HG02588 (cell line): ENCODE data around the gene RELB.
"Not testable (repeated sequence)": the region's sequence is repeated elsewhere in the genome, so short reads cannot be mapped to it uniquely, and the experiment has no call there.

Experiments used
- ATAC-seq: cut with Tn5 transposase; IDR thresholded peaks from one replicate; pipeline ENCODE4 v1.9.1; 2021; ENCODE audit warnings: mild to moderate bottlenecking, moderate library complexity; ENCODE audit not compliant: unreplicated experiment

Gene RELB

DNA sequence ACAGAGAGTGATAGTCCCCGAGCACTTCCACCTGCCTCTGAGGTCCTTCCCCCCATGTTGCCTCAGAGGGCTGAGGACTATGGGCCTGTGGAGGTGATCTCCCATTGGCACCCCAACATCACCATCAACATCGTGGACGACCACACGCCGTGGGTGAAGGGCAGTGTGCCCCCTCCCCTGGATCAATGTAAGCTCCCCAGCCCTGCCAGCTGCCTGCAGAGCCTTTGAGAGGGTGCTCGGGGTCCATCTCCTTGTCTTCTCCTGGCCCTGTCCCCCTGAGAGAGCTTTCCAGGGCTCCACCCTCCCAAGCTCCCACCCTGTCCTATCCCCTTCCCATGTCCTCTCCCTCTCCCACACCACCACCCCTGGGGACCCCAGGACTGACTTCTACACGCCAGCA is 14.9 kb upstream of the RELB start:
- no peak for ATAC-seq

DNA sequence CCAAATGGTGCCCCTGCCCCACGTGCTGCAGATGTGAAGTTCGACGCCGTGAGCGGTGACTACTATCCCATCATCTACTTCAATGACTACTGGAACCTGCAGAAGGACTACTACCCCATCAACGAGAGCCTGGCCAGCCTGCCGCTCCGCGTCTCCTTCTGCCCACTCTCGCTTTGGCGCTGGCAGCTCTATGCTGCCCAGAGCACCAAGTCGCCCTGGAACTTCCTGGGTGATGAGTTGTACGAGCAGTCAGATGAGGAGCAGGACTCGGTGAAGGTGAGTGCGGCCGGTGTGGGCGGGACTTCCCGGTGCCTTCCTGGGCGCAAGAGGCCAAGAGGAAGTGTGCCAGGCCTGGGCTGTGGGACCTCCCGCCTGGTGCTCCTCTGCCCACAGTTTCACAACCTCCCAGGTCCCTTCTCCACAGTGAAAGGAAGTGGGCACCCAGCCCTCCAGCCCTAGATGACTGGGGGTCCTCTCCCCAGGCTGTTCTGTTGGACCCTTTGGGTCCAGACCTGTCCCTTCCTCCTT is 14.1 kb upstream of the RELB start:
- no peak for ATAC-seq

DNA sequence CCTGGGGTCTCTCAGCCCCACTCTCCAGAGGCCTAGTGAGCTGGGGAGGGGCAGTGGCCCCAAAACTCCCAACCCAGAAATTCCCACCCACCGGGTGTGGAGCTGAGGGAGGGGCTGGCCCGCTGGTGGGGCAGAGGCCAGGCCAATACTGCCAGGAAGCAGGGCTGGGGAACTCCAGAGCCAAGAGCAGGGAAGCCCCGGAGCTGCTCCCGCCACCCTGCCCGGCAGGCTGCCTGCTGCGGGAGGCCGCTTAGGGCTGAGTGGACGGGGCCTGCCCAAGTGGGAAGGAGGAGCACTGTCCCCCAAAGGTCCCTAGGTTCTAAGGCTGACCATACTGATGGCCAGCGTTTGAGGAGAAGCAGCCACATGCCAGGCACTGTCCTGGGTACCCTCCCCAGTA is 13.0 kb upstream of the RELB start:
- no peak for ATAC-seq

DNA sequence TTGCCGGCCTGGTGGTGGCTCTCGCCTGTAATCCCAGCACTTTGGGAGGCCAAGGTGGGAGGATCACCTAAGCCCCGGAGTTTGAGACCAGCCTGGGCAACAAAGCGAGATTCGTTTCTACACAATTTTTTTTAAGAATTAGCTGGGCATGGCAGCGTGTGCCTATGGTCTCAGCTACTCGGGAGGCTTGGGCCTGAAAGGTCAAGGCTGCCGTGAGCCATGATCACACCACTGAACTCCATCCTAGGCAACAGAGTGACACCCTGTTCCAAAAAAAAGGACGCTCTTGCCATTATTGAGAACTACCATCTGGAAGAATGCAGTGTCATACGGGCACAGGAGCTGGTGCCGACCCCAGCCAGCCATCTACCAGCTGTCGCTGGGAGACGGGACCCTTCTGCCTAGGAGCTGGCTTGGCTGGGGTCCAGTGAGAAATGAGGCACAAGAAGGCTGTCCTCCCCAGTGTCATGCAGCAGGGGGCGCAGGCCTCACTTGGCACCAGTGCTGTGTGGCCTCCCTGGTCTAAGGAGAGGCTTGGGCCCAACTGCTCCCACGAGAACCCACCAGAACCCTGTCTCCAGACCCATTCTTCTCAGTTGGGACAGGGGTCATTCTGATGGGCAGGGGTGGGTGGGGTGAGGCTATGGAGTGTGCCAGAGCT is 12.2 kb upstream of the RELB start:
- ATAC-seq = no peak

DNA sequence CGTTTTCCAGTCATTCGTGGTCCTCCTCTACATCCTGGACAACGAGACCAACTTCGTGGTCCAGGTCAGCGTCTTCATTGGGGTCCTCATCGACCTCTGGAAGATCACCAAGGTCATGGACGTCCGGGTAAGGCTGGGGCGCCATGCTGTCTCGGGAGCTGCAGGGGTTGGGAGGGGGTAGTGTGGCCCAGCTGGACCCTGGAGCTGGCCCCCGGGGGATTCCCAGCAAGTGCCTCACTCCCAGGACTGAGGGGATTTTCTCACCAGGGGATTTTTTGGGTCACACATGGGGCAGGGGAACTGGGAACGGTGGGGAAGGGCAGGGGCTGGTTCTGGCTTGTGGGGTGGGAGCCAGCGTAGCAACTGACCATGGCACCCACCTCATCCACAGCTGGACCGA is 10.8 kb upstream of the RELB start:
- no peak for ATAC-seq

DNA sequence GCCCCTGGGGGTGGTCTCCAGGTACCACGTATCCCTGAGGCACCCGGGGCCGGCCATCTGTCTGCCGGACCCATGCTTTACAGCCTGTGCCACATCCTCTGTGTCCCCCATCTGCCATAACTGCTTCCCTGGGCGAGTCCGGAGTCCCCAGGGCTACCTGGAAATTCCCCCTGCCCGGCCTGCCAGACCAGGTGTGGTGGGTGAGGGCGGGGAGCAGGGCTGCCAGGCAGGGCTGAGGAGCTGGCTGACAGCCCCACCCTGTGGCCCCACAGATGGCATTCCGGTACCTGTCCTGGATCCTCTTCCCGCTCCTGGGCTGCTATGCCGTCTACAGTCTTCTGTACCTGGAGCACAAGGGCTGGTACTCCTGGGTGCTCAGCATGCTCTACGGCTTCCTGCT is 10.3 kb upstream of the RELB start:
- no peak for ATAC-seq

DNA sequence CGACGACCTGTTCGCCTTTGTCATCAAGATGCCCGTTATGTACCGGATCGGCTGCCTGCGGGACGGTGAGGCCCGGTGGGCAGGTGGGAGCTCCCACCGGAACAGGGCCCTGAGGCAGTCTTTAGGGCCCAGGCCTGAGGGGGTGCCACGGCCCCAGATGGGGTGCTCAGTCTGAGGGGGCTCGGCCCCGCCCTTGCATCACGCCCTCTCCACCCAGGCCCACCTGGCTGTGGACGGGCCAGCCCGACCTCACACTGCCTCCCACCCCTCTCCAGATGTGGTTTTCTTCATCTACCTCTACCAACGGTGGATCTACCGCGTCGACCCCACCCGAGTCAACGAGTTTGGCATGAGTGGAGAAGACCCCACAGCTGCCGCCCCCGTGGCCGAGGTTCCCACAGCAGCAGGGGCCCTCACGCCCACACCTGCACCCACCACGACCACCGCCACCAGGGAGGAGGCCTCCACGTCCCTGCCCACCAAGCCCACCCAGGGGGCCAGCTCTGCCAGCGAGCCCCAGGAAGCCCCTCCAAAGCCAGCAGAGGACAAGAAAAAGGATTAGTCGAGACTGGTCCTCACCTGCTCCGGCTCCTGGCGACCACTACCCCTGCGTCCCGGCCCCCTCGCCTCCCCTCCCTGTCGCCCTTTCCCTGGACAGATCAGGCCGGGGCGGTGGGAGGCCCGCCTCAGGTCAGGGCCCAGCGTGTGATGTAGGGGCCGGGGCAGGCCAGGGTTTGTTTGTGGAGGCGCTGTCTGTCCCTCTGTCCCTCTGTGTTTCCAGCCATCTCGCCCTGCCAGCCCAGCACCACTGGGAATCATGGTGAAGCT is 8.7 kb upstream of the RELB start:
- ATAC-seq = no peak

DNA sequence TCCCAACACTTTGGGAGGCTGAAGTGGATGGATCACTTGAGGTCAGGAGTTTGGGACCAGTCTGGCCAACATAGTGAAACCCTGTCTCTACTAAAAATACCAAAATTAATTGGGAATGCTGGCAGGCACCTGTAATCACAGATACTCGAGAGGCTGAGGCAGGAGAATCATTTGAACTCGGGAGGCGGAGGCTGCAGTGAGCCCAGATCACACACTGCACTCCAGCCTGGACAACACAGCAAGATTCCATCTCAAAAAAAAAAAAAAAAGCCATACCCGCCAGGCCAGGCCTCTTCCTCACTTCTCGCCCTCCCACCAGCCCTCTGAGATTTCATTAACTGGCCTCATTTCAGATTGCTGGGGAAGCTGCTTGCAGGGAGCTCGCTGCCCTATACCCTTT is 7.7 kb upstream of the RELB start:
- no peak for ATAC-seq

DNA sequence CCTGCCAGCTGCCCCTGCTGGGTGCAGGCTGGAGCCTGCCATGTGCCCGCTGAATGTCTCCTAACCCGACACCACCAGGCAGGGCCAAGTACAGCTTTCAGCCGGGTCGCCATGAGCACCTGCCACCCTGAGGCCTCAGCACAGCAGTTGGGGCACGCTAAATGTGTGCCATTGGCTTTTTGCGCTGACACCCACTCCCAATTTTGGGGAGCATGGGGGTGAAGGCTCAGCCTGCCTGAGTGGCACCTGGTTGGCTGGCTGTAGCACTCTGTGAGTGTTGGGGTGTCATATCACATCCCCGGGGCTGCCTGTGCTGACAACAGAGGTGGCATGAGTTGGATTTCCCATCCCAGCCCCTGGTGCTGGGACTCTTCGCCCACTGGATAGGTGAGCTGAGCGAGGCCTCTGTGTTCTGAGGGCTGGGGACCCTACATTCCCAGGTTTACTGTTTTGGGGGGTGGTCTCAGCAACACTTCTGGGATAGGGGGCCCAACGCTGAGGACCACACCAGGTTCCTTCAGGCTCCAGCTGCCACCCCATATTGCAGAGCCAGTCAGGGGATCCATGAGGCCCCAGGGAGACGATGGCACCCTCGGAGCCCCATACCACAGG is 7.2 kb upstream of the RELB start:
- no peak for ATAC-seq

DNA sequence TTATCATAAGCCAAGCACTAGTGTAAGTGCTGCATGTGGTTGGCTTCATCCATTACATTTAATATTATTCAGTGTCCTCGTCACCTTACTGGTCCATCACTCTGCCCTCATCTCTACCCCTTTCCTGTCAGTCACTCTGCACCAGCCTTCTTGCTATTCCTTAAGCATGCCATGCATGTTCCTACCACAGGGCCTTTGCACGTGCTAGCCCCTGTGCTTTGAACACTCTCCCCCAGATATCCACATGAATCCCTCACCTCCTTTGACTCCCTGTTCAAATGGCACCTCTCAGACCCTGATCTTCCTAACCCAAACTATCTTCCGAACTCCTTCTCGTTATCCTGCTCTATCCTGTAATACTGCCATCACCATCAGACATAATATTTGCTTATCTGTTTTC is 3.2 kb upstream of the RELB start:
- no peak for ATAC-seq

DNA sequence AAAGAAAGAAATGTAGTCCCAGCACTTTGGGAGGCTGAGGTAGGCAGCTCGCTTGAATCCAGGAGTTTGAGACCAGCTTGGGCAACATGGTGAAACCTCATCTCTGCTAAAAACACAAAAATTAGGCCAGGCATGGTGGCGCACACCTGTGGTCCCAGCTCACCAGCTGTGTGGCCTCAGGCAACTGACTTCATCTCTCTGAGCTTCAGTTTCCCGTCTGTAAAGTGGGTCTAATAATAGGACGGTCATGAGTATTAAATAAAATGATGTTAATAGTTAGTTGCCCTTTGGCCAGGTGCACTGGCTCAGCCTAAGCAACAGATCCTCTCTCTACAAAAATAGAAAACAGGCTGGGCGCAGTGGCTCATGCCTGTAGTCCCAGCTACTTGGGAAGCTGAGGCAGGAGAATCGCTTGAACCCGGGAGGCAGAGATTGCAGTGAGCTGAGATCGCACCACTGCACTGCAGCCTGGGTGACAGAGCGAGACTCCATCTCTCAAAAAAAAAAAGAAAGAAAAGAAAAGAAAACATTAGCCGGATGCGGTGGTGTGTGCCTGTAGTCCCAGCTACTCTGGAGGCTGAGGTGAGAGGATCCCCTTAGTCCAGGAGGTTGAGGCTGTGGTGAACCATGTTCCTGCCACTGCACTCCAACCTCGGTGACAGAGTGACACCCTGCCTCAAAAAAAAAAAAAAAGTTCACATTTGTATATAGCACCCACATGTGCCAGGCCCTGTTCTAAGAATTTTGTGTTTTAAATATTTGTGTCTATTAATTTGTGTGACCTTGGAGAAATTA is 1.9 kb upstream of the RELB start:
- ATAC-seq = not testable (repeated sequence)

DNA sequence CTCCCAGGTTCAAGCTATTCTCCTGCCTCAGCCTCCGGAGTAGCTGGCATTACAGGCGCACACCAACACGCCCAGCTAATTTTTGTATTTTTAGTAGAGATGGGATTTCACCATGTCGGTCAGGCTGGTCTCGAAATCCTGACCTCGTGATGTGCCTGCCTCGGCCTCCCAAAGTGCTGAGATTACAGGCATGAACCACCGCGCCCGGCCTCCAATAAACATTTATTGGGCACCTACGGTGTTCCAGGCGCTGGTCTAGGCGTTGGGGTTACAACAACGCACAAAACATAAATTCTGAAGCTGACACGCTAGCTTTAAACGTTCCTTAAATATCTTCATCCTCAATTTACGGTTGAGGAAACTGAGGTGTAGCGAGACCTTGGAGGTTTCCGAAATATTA is 599 bp upstream of the RELB start:
- not testable (repeated sequence) for ATAC-seq

DNA sequence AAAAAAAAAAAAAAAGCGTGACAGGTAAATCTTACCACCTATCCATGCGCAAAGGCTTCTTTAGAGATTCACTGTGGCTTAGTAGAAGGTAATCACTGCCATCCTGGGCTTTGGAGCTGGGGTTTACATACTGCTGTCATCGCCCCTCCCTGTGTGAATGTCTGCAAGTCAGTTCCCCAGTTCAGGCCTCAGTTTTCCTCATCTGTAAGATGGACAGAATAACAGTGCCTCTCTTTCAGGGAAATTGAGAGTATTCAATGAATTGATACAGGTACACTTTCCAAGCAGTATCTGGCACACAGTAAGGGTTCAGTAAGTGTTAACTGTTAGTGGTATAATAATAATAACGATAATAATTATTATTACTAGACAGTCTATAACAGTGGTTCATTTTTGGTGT is 2.2 kb downstream of the RELB start:
- ATAC-seq = no peak

DNA sequence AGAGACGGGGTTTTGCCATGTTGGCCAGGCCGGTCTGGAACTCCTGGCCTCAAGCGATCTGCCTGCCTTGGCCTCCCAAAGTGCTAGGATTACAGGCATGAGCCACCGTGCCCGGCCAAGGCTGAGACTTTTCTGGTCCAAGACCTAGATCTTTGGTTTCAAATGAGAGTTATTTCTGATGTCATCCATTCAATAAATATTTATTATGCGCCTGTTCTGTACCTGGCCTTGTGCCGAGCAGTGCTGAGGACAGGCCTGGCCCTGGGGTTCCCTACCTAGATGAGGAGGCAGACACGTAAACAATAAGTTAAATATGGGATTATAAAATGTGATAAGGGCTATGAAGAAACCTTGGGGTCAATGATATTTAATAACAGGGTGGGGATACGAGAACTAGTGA is 4.5 kb downstream of the RELB start:
- no peak for ATAC-seq

DNA sequence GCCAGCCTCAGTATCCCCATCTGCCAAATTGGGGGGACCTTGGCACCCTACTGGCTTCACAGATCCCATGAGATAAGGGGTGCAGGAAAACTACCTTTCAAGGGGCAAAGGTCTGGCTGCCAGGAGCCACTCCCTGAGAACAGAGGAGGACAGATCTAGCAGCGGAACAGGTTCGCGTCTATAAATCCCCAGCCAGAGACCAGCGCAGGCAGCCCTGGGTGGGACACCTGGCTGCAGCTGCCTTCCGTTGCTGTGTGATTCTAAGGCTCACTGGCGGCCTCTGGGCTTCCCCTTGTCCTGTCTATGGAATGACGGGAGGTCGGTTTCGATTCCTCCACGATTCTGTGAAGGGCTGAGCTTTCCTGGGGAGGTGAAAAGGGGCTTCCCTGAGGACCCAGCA is 7.3 kb downstream of the RELB start:
- ATAC-seq = no peak

DNA sequence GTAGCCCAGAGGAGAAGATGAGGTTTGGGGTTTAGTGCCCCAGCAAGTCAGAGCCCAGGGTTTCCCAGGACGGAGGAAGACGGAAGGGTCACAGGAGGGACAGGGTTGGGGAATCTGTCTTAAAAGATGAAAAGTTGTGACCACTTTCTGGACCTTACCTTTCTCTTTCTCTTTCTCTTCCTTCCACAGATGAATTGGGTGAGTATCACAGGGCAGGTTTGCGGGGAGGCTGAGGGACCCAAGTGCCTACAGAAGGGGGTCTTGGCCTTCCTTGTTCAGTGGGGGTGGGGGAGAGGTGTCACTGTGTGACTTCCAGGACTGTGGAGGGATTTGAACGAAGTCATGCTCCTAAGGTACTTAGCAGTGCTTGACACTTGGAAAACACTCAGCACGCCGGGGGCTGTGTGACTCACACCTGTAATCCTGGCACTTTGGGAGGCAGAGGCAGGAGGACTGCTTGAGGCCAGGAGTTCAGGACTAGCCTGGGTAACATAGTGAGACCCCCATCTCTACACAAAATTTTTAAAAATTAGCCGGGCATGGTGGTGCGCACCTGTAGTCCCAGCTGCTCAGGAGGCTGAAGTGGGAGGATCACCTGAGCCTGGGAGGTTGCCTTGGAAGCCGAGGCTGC is 8.5 kb downstream of the RELB start:
- ATAC-seq = no peak

DNA sequence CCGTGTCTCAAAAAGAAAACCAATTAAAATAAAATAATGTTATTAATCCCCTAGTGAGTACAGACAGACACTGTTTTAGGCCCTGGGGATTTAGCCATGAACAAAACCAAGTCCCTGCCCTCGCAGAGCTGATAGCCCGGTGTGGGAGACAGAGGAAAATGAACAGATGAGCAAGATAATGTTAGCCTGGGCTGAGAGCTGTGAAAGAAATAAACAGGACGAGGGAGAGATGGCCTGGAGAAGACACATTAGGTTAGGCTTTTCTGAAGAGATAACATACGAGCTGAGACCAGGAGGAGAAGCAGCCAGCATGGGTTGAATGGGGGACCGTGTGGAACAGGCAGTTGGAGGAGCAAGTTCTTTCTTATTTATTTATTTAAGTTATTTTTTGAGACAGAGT is 9.0 kb downstream of the RELB start:
- ATAC-seq = no peak

DNA sequence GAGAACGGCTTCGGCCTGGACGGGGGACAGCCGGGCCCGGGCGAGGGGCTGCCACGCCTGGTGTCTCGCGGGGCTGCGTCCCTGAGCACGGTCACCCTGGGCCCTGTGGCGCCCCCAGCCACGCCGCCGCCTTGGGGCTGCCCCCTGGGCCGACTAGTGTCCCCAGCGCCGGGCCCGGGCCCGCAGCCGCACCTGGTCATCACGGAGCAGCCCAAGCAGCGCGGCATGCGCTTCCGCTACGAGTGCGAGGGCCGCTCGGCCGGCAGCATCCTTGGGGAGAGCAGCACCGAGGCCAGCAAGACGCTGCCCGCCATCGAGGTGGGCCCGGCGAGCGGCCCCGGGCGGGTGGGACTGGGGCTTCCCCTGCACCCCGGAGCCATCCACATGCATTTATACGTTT is 10.7 kb downstream of the RELB start:
- no peak for ATAC-seq

DNA sequence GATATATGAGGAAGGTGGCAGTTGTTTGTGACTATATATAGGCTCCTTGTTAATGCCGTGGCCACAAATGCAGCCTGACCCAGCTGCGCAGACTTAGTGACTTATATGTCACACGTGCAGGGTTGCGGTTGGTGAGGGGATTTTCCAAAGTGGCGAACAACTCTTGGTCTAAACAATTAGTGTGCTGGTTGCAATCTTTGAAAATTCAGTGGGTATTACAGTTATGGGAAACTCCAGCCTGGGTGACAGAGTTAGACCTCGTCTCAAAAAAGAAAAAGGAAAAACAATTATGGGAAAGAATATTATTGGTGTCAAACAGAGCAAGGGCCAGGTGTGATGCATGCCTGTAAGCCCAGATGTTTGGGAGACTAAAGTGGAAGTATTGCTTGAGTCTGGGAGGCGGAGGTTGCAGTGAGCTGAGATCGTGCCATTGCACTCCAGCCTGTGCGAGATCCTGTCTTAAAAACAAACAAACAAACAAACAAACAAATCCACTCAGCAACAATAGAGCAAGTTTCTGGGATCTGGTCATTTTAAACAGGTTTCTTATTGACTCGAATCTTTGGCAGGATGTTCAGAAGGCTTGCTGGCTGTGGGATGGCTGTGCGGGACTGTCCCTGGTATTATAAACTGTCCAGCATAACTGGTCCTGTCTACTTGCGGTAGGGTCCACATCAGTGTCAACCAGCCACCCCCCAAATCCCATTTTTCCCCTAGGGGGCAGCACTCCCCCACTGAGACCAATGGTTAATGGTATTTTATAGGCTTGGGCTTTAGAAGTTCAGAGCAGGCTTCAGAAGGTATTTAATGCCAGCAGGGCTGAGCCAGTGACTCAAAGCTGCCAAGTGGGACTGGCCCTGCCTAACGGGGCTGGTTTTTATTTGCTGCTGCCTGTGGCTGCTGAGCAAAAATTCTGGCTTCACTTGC is 15.4 kb downstream of the RELB start:
- peak; percentile 84 for ATAC-seq

DNA sequence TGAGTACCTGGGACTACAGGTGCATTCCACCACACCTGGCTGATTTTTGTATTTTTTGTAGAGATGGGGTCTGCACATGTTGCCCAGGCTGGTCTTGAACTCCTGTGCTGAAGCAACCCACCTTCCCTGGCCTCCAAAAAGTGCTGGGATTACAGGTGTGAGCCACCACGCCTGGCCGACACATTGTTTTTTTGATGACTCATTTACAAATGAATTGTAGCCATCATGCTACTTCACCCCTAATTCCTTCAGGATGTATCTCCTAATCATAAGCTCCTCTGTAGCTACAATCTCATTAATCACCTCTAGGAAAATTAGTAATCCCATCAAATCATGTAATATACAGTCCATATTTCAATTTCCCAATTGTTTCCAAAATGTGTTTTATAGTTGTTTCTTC is 17.9 kb downstream of the RELB start:
- no peak for ATAC-seq
